ENCODE measurements around the gene CTSD. TPM values are rescaled to one million over a fixed set of nuclear protein-coding genes. Genes with fewer than 3 reads are reported as not detected.

The CTSD gene
- total RNA-seq, 1 experiment from 2014 or later: 158 TPM

DNA sequence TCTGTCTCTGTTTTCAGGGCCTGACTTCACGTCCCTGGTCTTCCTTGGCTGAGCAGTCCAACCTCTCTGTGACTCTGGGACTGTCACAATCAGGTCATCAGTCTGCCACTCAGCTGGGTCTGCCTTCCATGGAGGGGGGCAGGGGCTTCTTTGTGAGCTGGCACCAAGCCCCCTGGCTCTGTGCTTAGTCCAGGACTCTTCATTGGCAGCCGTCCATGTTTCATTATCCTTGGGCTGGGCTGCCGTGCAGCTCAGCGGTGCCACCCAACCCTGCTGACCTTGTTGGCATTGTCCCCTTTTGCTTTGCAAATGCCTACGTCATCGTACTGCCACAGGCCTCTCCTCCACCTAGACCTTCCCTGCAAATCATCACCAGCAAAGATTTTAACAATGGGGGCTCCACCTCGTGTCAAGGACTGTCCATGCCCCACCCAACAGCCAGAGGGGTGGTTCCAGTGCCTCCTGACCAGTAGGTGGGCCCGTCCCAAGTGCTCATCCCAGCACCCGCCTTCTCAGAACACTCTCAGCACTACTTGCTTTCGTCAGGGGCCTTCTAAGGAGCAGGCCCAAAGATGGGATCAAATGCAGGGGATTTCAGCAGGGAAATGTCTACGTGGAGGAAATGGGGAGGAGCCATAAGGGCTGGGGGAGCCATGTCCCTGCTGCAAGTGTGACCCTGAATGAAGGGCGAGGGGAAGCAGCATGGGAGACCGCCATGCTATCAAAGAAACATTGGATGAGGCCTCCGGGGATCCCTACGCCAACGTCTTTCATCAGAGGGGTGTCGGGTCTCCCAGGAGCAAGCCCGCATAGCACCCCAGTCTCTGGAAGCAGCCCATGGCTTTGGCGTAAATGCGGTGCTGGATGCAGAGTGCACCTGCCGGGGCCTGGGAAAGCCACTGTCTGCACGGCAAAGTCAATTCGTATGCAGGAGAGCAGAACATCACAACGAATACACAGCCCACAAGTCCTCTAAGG, 48.5 kb downstream of the CTSD start:
- Histone ChIP-seq H3T11ph (ENCODE audit: low read length) (no peak overlapping the region), H3K23me2 (ENCODE audit: insufficient read length, low read depth, low read length, poor library complexity, severe bottlenecking) (no peaks in the 10 kb centered on the region), H3K4ac (ENCODE audit: low read depth, low read length) (no peak overlapping the region), H2BK5ac (ENCODE audit: insufficient read length, low read length) (no peak overlapping the region), H3K27me3 (ENCODE audit: insufficient read depth, low read length) (no peaks in the 10 kb centered on the region; the same call in 1 of the 2 replicates), H4K91ac (ENCODE audit: insufficient read length, low read depth, low read length) (no peak overlapping the region), H3K79me1 (ENCODE audit: insufficient read depth, low read depth, low read length, poor library complexity, severe bottlenecking) (no peaks in the 10 kb centered on the region), H3K4me1 (ENCODE audit: insufficient read depth, low read length) (no peaks in the 10 kb centered on the region), H3K27ac (ENCODE audit: insufficient read length, low read depth, low read length) (no peak overlapping the region), H3K18ac (ENCODE audit: insufficient read length, low read depth, low read length) (no peak overlapping the region), H3K14ac (ENCODE audit: insufficient read depth, low read length) (no peak overlapping the region), H3K9ac (ENCODE audit: extremely low read depth, insufficient read length, low read length) (no peak overlapping the region), H4K8ac (replicated peaks; ENCODE audit: insufficient read length, low read depth, low read length) (no peak overlapping the region), H2AK5ac (ENCODE audit: insufficient read length, low read length) (no peak overlapping the region), H3K9me3 (ENCODE audit: control insufficient read depth, low read depth, low read length) (no peaks in the 10 kb centered on the region), H3K56ac (ENCODE audit: insufficient read length, low read depth, low read length) (no peak overlapping the region), H2BK120ac (ENCODE audit: low read depth, low read length, poor library complexity, severe bottlenecking) (no peak overlapping the region), H4K5ac (ENCODE audit: insufficient read length, low read depth, low read length) (no peak overlapping the region), H3K4me2 (ENCODE audit: insufficient read depth, insufficient read length, low read length) (no peak overlapping the region), H4K20me1 (ENCODE audit: control insufficient read depth, insufficient read depth, insufficient read length) (no peaks in the 10 kb centered on the region), H2BK12ac (ENCODE audit: insufficient read length, low read depth, low read length) (no peak overlapping the region), H2BK20ac (ENCODE audit: low read depth, low read length, poor library complexity, severe bottlenecking) (no peak overlapping the region), H2BK15ac (ENCODE audit: low read depth, low read length) (no peak overlapping the region), H3K79me2 (ENCODE audit: insufficient read depth, low read length) (no peaks in the 10 kb centered on the region), H2AFZ (ENCODE audit: low read length) (no peak overlapping the region), H3K23ac (ENCODE audit: insufficient read length, low read depth, low read length) (no peak overlapping the region)
- TF ChIP-seq CTCF (conservative IDR thresholded peaks at IDR 0.05): no peak
- H3K4me1 Mint-ChIP-seq: no peaks in the 10 kb centered on the region
- H3K9me3 Mint-ChIP-seq: no peaks in the 10 kb centered on the region
- H3K36me3 Mint-ChIP-seq (ENCODE audit: insufficient read depth in 1 of 3, low read depth in 3 of 3): no peaks in the 10 kb centered on the region
- peaks cover 34% of the 10 kb centered on the region for H3K27me3 Mint-ChIP-seq (ENCODE audit: low read depth)
- WGBS (ENCODE audit: extremely low coverage, insufficient read length, low lambda C conversion rate): no CpG with 5 or more reads among the region's 24 CpGs
- peak; percentile 12 for DNase-seq
- no peak overlapping the region for H3K4me3 Mint-ChIP-seq
- no peak overlapping the region; a peak in 2 of 7 replicates for H3K27ac Mint-ChIP-seq
